ENCODE data around the gene ROS1.

ROS1 gene

GRCh38 chr6:117328005-117328389 lies 97.7 kb downstream of the ROS1 start:
- Mint-ChIP-seq H3K27ac (no peak overlapping the region), H3K27me3 (peaks cover 35% of the 10 kb centered on the region), H3K4me3 (no peak overlapping the region), H3K36me3 (ENCODE audit: low read depth) (no peaks in the 10 kb centered on the region), H3K9me3 (peaks cover 6% of the 10 kb centered on the region), H3K4me1 (ENCODE audit: low read depth) (no peaks in the 10 kb centered on the region)
- no peak for DNase-seq

GRCh38 chr6:117327149-117328004 lies 98.4 kb downstream of the ROS1 start:
- H3K27me3 Mint-ChIP-seq = peaks cover 31% of the 10 kb centered on the region

GRCh38 chr6:117326396-117326795 lies 99.3 kb downstream of the ROS1 start:
- no peak for DNase-seq
- Mint-ChIP-seq H3K27me3 (peaks cover 29% of the 10 kb centered on the region), H3K36me3 (ENCODE audit: low read depth) (no peaks in the 10 kb centered on the region), H3K4me3 (no peak overlapping the region), H3K27ac (no peak overlapping the region), H3K4me1 (ENCODE audit: low read depth) (no peaks in the 10 kb centered on the region), H3K9me3 (no peaks in the 10 kb centered on the region)

More at GRCh38 chr6:117327149-117328004, 98.4 kb downstream of the ROS1 start:
- Mint-ChIP-seq H3K27ac (no peak overlapping the region), H3K4me3 (no peak overlapping the region), H3K36me3 (ENCODE audit: low read depth) (no peaks in the 10 kb centered on the region), H3K4me1 (ENCODE audit: low read depth) (no peaks in the 10 kb centered on the region), H3K9me3 (peaks cover 2% of the 10 kb centered on the region)
- no peak for DNase-seq

- Mint-ChIP-seq H3K36me3 (ENCODE audit: low read depth) (no peaks in the 10 kb centered on the region), H3K9me3 (no peaks in the 10 kb centered on the region), H3K4me3 (no peak overlapping the region), H3K27ac (no peak overlapping the region), H3K27me3 (peaks cover 3% of the 10 kb centered on the region), H3K4me1 (ENCODE audit: low read depth) (no peaks in the 10 kb centered on the region)
- no peak for DNase-seq
These were observed 108.5 kb downstream of the ROS1 start for GRCh38 chr6:117317261-117317660.

- H3K36me3 Mint-ChIP-seq (ENCODE audit: low read depth) = no peaks in the 10 kb centered on the region
- no peaks in the 10 kb centered on the region for H3K9me3 Mint-ChIP-seq
- H3K27ac Mint-ChIP-seq = no peak overlapping the region
- no peaks in the 10 kb centered on the region for H3K4me1 Mint-ChIP-seq (ENCODE audit: low read depth)
- peaks cover 11% of the 10 kb centered on the region for H3K27me3 Mint-ChIP-seq
- DNase-seq = no peak
- H3K4me3 Mint-ChIP-seq = no peak overlapping the region
These were observed 114.0 kb downstream of the ROS1 start for GRCh38 chr6:117311726-117312125.

GRCh38 chr6:117311310-117311709 lies 114.4 kb downstream of the ROS1 start:
- no peak overlapping the region for H3K27ac Mint-ChIP-seq
- no peaks in the 10 kb centered on the region for H3K4me1 Mint-ChIP-seq (ENCODE audit: low read depth)
- H3K4me3 Mint-ChIP-seq = no peak overlapping the region
- H3K9me3 Mint-ChIP-seq = no peaks in the 10 kb centered on the region
- no peak for DNase-seq
- H3K36me3 Mint-ChIP-seq (ENCODE audit: low read depth) = no peaks in the 10 kb centered on the region
- peaks cover 11% of the 10 kb centered on the region for H3K27me3 Mint-ChIP-seq

GRCh38 chr6:117309611-117310010 lies 116.1 kb downstream of the ROS1 start:
- Mint-ChIP-seq H3K27ac (no peak overlapping the region), H3K4me3 (no peak overlapping the region), H3K27me3 (peaks cover 11% of the 10 kb centered on the region), H3K4me1 (ENCODE audit: low read depth) (no peaks in the 10 kb centered on the region), H3K9me3 (no peaks in the 10 kb centered on the region), H3K36me3 (ENCODE audit: low read depth) (no peaks in the 10 kb centered on the region)
- DNase-seq = no peak

GRCh38 chr6:117309069-117309468 lies 116.7 kb downstream of the ROS1 start:
- H3K36me3 Mint-ChIP-seq (ENCODE audit: low read depth) = no peaks in the 10 kb centered on the region
- H3K27me3 Mint-ChIP-seq = peaks cover 11% of the 10 kb centered on the region
- no peak overlapping the region for H3K27ac Mint-ChIP-seq
- no peaks in the 10 kb centered on the region for H3K4me1 Mint-ChIP-seq (ENCODE audit: low read depth)
- H3K9me3 Mint-ChIP-seq = no peaks in the 10 kb centered on the region
- no peak overlapping the region for H3K4me3 Mint-ChIP-seq
- no peak for DNase-seq

- Mint-ChIP-seq H3K9me3 (no peaks in the 10 kb centered on the region), H3K27me3 (peaks cover 11% of the 10 kb centered on the region), H3K27ac (no peak overlapping the region), H3K4me3 (no peak overlapping the region), H3K36me3 (ENCODE audit: low read depth) (no peaks in the 10 kb centered on the region), H3K4me1 (ENCODE audit: low read depth) (no peaks in the 10 kb centered on the region)
- no peak for DNase-seq
These were observed 118.1 kb downstream of the ROS1 start for GRCh38 chr6:117307655-117308054.

GRCh38 chr6:117306227-117306790 lies 119.4 kb downstream of the ROS1 start:
- peaks cover 3% of the 10 kb centered on the region for H3K27me3 Mint-ChIP-seq
- no peaks in the 10 kb centered on the region for H3K4me1 Mint-ChIP-seq (ENCODE audit: low read depth)
- no peak overlapping the region for H3K27ac Mint-ChIP-seq
- no peaks in the 10 kb centered on the region for H3K9me3 Mint-ChIP-seq
- no peak for DNase-seq
- no peaks in the 10 kb centered on the region for H3K36me3 Mint-ChIP-seq (ENCODE audit: low read depth)
- H3K4me3 Mint-ChIP-seq = no peak overlapping the region

- DNase-seq = no peak
- no peaks in the 10 kb centered on the region for H3K4me1 Mint-ChIP-seq (ENCODE audit: low read depth)
- no peaks in the 10 kb centered on the region for H3K36me3 Mint-ChIP-seq (ENCODE audit: low read depth)
- no peak overlapping the region for H3K27ac Mint-ChIP-seq
- H3K9me3 Mint-ChIP-seq = no peaks in the 10 kb centered on the region
- H3K4me3 Mint-ChIP-seq = no peak overlapping the region
- peaks cover 3% of the 10 kb centered on the region for H3K27me3 Mint-ChIP-seq
These were observed 121.3 kb downstream of the ROS1 start for GRCh38 chr6:117304446-117304845.

- Mint-ChIP-seq H3K4me3 (no peak overlapping the region), H3K36me3 (ENCODE audit: low read depth) (no peaks in the 10 kb centered on the region), H3K4me1 (ENCODE audit: low read depth) (no peaks in the 10 kb centered on the region), H3K27me3 (no peaks in the 10 kb centered on the region), H3K9me3 (no peaks in the 10 kb centered on the region), H3K27ac (no peak overlapping the region)
- DNase-seq = no peak
These were observed 122.4 kb downstream of the ROS1 start for GRCh38 chr6:117303323-117303722.

DNA sequence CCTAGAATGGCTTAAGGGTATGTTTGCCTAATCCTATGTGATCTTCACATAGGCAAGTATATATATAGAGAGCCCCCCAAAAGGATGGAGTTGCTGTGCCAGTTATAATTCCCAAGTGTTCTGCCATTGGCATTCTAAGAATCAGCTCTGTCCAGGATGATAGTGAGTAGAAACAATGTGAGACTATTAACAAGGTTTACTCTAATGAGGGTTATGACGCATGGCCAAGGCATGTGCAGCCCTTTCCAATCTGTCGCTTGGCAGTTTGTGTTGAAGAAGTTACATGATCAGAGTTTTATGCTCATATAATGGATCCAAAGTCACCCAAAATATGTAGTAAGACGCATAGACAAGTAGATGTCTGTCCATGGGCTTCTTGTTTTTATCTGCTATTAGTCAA lies 126.8 kb downstream of the ROS1 start:
- Mint-ChIP-seq H3K9me3 (no peaks in the 10 kb centered on the region), H3K27me3 (peaks cover 5% of the 10 kb centered on the region), H3K36me3 (ENCODE audit: low read depth) (no peaks in the 10 kb centered on the region), H3K4me1 (ENCODE audit: low read depth) (no peaks in the 10 kb centered on the region), H3K4me3 (no peak overlapping the region), H3K27ac (no peak overlapping the region)
- no peak for DNase-seq

GRCh38 chr6:117290173-117290846 lies 135.4 kb downstream of the ROS1 start:
- Mint-ChIP-seq H3K27me3 (peaks cover 18% of the 10 kb centered on the region), H3K27ac (no peak overlapping the region), H3K36me3 (ENCODE audit: low read depth) (no peaks in the 10 kb centered on the region), H3K4me1 (ENCODE audit: low read depth) (no peaks in the 10 kb centered on the region), H3K4me3 (no peak overlapping the region), H3K9me3 (no peaks in the 10 kb centered on the region)
- DNase-seq = no peak

All from activated T-cell treated with anti-CD3 and anti-CD28 coated beads, Interleukin-2, amount 50 U/mL, for 24 hours (primary cell).